Neural progenitor cell (in vitro differentiated cells): ENCODE results near the gene GJC2.

Experiments used
- EZH2 ChIP-seq: fragments of 200-600 bp; sonication (generic); IDR thresholded peaks from 2 replicates; pipeline ENCODE4 v1.6.1; 2017; ENCODE audit warnings: antibody characterized with exemption, mild to moderate bottlenecking, moderate library complexity
- TF ChIP-seq, protein P1 (sequence below): fragments of 200-600 bp; sonication (generic); IDR thresholded peaks from 2 replicates; pipeline ENCODE4 v1.5.1; 2017; ENCODE audit warnings: antibody characterized with exemption, mild to moderate bottlenecking

- TF ChIP-seq, protein P1, sequence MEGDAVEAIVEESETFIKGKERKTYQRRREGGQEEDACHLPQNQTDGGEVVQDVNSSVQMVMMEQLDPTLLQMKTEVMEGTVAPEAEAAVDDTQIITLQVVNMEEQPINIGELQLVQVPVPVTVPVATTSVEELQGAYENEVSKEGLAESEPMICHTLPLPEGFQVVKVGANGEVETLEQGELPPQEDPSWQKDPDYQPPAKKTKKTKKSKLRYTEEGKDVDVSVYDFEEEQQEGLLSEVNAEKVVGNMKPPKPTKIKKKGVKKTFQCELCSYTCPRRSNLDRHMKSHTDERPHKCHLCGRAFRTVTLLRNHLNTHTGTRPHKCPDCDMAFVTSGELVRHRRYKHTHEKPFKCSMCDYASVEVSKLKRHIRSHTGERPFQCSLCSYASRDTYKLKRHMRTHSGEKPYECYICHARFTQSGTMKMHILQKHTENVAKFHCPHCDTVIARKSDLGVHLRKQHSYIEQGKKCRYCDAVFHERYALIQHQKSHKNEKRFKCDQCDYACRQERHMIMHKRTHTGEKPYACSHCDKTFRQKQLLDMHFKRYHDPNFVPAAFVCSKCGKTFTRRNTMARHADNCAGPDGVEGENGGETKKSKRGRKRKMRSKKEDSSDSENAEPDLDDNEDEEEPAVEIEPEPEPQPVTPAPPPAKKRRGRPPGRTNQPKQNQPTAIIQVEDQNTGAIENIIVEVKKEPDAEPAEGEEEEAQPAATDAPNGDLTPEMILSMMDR = no peak
- no peak for TF ChIP-seq EZH2
Observed at GRCh38 chr1:228141226-228142044, 8.3 kb upstream of the GJC2 start.
